ENCODE data around the gene TMEM95.

GRCh38 chr17:7355053-7355452, at the start of gene TMEM95:
- no peak for TF ChIP-seq CTCF (IDR thresholded peaks at IDR 0.05 in 4 of 5, conservative IDR thresholded peaks at IDR 0.05 in 1 of 5)
- TF ChIP-seq POLR2A (IDR thresholded peaks at IDR 0.05) = no peak

Data from gastrocnemius medialis (tissue), 4 donors.